Prostate gland (tissue), 2 donors: ENCODE results near the gene CCDC47. TPM values are rescaled to one million over a fixed set of nuclear protein-coding genes. Genes with fewer than 3 reads are reported as not detected.

Experiments
- DNase-seq: peaks from one replicate; pipeline ENCODE4 v3.0.0-alpha.2; 2019; ENCODE audit warnings: low spot score
- H3K27ac ChIP-seq, 2 donors: fragments of 200-600 bp; sonication (generic); 2 replicates each; pipeline ENCODE4 v1.5.1; 2017 to 2019
- H3K27me3 ChIP-seq: fragments of 200-600 bp; sonication (generic); replicated peaks from 2 replicates; pipeline ENCODE4 v1.5.1; 2019; ENCODE audit not compliant: insufficient read depth
- H3K36me3 ChIP-seq, 2 donors: fragments of 200-600 bp; sonication (generic); 1 replicate in 1 of 2; 2 replicates in 1 of 2; pipeline versions ENCODE4 v1.5.1 to v1.8.1; 2017 to 2019
- H3K4me1 ChIP-seq: fragments of 200-600 bp; sonication (generic); replicated peaks from 2 replicates; pipeline ENCODE4 v1.5.1; 2019
- H3K4me3 ChIP-seq, 2 donors: fragments of 200-600 bp; sonication (generic); 2 replicates each; pipeline ENCODE4 v1.5.1; 2017 to 2019
- H3K9me3 ChIP-seq: fragments of 200-600 bp; sonication (generic); 2 replicates; pipeline ENCODE4 v1.5.1; 2017
- POLR2A ChIP-seq: fragments of 450-650 bp; IDR thresholded peaks from one replicate; pipeline ENCODE4 v1.6.1; 2016; ENCODE audit warnings: antibody characterized with exemption, mild to moderate bottlenecking
- POLR2AphosphoS5 ChIP-seq: sonication (generic); formaldehyde crosslinking; IDR thresholded peaks from one replicate; pipeline ENCODE4 v1.6.1; 2017; ENCODE audit warnings: antibody characterized with exemption
- WGBS: methylation state at CpG from one replicate; pipeline ENCODE4 v1.1.5; 2018; 5-methylcytosine and 5-hydroxymethylcytosine counted together
- intact Hi-C: fragments of 100-400 bp; cut with DNase I; formaldehyde crosslinking; loops from one replicate; pipeline ENCODE4 v1.14.2; 2022
- total RNA-seq, 2 donors: library from RNA; depleted of rRNA; stranded (reverse); fragments of >200 nt; gene quantifications; one replicate each; pipeline ENCODE4 v1.1.0, GENCODE V29; 2016
- TF ChIP-seq, protein P1 (sequence below), 4 experiments: fragments of 200-600 bp in 2 of 4; fragments of 450-650 bp in 2 of 4; sonication (generic) in 2 of 4; IDR thresholded peaks; 1 replicate in 3 of 4; 2 replicates in 1 of 4; pipeline ENCODE4 v1.5.1; 2016 to 2019; ENCODE audit warnings: antibody characterized with exemption in 4 of 4, mild to moderate bottlenecking in 2 of 4, moderate library complexity in 2 of 4

The CCDC47 gene
- total RNA-seq, 2 donors from 2014 or later, result 50.3 to 90.8 TPM

DNA sequence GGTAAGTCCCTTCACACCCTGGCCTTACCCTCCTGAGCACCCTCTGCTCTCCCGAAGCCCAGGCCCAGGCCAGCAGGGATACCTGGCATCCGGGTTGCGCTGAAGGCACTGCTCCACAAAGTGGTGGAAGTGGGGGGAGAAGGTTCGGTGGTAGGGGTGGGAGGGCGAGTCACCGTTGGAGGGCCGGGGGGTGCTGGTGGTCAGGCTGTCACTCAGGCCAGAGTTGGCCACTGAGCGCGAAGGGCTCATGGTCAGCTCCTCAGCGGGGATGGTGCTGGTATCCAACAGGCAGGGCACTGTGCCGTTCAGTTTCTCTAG is 69.2 kb downstream of the CCDC47 start:
- Histone ChIP-seq H3K4me3 (no peak overlapping the region), H3K36me3 (no peaks in the 10 kb centered on the region), H3K27me3 (no peaks in the 10 kb centered on the region), H3K27ac (no peak overlapping the region), H3K9me3 (no peaks in the 10 kb centered on the region), H3K4me1 (no peaks in the 10 kb centered on the region)
- TF ChIP-seq, protein P1, sequence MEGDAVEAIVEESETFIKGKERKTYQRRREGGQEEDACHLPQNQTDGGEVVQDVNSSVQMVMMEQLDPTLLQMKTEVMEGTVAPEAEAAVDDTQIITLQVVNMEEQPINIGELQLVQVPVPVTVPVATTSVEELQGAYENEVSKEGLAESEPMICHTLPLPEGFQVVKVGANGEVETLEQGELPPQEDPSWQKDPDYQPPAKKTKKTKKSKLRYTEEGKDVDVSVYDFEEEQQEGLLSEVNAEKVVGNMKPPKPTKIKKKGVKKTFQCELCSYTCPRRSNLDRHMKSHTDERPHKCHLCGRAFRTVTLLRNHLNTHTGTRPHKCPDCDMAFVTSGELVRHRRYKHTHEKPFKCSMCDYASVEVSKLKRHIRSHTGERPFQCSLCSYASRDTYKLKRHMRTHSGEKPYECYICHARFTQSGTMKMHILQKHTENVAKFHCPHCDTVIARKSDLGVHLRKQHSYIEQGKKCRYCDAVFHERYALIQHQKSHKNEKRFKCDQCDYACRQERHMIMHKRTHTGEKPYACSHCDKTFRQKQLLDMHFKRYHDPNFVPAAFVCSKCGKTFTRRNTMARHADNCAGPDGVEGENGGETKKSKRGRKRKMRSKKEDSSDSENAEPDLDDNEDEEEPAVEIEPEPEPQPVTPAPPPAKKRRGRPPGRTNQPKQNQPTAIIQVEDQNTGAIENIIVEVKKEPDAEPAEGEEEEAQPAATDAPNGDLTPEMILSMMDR (IDR thresholded peaks at IDR 0.05), result no peak
- TF ChIP-seq POLR2AphosphoS5 (no peak), POLR2A (no peak)
- intact Hi-C loops, result no loop called here
- no peak for DNase-seq
- 92% methylated on average over 11 of the region's 11 CpGs for WGBS

DNA sequence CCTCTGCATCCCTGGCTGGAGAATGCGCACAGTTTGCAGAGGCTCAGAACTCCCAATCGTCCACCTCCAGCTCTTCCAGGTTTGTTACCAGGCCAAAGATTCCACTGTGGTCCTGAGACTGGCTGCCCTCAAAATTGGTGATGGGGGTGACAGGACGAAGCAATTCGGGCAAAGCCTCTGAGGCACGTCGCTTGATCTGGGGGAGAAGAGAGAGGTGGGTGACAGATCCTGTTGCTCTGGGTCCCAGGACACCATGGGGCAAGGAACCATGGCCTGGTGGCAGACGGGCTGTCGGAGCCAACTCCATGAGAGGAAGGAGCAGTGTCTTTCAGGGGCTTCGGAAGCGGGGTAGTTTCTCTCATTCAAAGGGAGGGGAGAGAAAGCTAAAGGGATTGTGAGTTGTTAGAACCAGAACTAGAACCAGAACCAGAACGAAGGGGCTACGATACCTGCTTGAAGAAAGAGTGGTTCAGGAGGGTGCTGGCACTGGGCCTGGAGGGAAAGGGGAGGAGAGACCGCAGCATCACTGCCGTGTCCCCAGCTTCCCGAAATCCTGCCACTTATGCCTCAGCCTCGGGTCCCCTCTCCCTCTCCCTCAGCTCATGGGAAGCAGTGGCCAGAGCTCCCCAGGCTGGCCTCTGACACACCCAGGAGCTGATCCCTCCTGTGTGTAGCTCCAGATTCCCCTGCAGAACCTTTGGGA is 69.7 kb downstream of the CCDC47 start:
- Histone ChIP-seq H3K4me3 (no peak overlapping the region), H3K9me3 (no peaks in the 10 kb centered on the region), H3K27ac (no peak overlapping the region), H3K36me3 (no peaks in the 10 kb centered on the region), H3K4me1 (no peaks in the 10 kb centered on the region), H3K27me3 (no peaks in the 10 kb centered on the region)
- no peak for DNase-seq
- no peak for TF ChIP-seq POLR2A
- TF ChIP-seq, protein P1 (IDR thresholded peaks at IDR 0.05), result no peak
- TF ChIP-seq POLR2AphosphoS5, result no peak
- 86% methylated on average over 16 of the region's 16 CpGs for WGBS
- intact Hi-C loops, result no loop called here

DNA sequence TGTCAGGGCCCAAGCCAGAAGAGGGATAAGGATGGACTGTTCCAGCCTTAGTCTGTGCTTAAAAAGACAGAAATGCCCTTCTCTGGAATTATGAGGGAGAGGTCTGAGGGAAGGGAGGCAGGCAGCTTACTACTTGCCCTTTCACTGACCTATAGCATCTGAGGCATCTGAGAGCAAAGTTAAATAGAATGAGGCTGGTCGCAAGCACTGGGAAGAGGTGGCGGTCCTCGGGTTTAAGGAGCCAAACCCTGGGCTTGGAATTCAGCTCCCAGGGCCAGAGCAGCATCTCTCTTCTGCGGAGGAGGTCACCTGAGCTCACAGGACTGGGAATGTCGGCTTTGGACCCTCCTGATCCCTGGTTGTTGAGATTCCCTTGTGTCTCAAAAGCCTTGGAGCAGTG is 70.4 kb downstream of the CCDC47 start:
- H3K36me3 ChIP-seq, result no peaks in the 10 kb centered on the region
- WGBS, result 73% methylated on average over 5 of the region's 5 CpGs
- intact Hi-C loops, result no loop called here
- no peak overlapping the region for H3K4me3 ChIP-seq
- no peak for DNase-seq
- no peak overlapping the region for H3K27ac ChIP-seq
- TF ChIP-seq POLR2AphosphoS5, result no peak
- TF ChIP-seq POLR2A, result no peak
- TF ChIP-seq, protein P1 (IDR thresholded peaks at IDR 0.05), result no peak
- no peaks in the 10 kb centered on the region for H3K27me3 ChIP-seq
- no peaks in the 10 kb centered on the region for H3K4me1 ChIP-seq
- no peaks in the 10 kb centered on the region for H3K9me3 ChIP-seq

DNA sequence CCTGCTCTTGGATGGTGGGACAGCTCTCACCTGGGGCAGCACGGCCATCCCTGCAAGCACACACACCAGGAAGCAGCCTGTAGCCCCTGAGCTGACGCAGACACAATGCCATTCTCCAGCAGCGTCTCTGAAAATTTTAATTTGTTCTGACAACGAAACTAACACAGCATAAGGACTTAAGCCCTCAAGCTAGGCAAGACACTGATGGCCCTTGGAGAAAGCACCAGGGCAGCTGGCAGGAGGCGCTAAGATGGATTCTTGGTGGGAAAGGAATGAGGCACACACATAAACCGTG is 70.7 kb downstream of the CCDC47 start:
- intact Hi-C loops, result no loop called here
- DNase-seq, result no peak

More for the DNA sequence above, 70.7 kb downstream of the CCDC47 start:
- H3K4me1 ChIP-seq, result no peaks in the 10 kb centered on the region
- no peak overlapping the region for H3K4me3 ChIP-seq
- no peaks in the 10 kb centered on the region for H3K9me3 ChIP-seq
- H3K36me3 ChIP-seq, result no peaks in the 10 kb centered on the region
- no peaks in the 10 kb centered on the region for H3K27me3 ChIP-seq
- H3K27ac ChIP-seq, result no peak overlapping the region
- WGBS, result 81% methylated on average over 6 of the region's 6 CpGs
- TF ChIP-seq POLR2AphosphoS5 (no peak), POLR2A (no peak)
- TF ChIP-seq, protein P1 (IDR thresholded peaks at IDR 0.05), result no peak
